HG03575 (cell line): Measurements from ENCODE around the gene PROCA1.

Experiments used
- ATAC-seq: cut with Tn5 transposase; IDR thresholded peaks from one replicate; pipeline ENCODE4 v1.9.1; 2021; ENCODE audit not compliant: unreplicated experiment, insufficient number of reproducible peaks, low FRiP score; ENCODE audit errors: extremely low read depth

PROCA1 gene, protein sequence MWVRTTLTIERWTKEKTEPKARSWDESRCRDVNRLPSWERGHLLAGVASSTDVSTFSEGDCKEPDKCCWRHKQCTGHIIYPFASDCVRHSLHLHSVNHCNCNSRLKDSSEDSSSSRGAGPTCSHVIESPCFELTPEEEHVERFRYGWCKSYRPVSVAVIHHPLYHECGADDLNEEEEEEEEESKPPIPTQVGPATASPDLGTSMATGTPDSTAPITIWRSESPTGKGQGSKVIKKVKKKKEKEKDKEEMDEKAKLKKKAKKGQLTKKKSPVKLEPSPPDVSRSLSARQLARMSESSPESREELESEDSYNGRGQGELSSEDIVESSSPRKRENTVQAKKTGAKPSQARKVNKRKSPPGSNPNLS

DNA sequence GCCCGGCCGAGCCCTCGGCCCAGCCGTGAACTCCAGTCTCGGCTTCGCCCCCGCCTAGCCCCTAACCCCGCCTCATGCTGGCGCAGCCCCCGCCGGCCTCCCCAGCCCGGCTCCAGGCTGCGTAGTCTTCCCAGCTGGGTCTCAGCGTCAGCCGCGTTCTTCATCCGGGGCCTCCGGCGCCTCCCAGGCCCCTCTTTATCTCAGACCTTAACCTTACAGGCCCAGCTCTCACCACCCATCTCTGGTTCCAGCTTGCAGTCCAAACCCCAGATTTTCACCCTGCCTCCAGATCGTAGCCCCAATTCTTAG, at the start of gene PROCA1:
PROCA1 (minus strand) TSS at position 166 of the 309 bp plus-strand sequence. CDS start 228 bp downstream, outside the sequence.
- no peak for ATAC-seq

DNA sequence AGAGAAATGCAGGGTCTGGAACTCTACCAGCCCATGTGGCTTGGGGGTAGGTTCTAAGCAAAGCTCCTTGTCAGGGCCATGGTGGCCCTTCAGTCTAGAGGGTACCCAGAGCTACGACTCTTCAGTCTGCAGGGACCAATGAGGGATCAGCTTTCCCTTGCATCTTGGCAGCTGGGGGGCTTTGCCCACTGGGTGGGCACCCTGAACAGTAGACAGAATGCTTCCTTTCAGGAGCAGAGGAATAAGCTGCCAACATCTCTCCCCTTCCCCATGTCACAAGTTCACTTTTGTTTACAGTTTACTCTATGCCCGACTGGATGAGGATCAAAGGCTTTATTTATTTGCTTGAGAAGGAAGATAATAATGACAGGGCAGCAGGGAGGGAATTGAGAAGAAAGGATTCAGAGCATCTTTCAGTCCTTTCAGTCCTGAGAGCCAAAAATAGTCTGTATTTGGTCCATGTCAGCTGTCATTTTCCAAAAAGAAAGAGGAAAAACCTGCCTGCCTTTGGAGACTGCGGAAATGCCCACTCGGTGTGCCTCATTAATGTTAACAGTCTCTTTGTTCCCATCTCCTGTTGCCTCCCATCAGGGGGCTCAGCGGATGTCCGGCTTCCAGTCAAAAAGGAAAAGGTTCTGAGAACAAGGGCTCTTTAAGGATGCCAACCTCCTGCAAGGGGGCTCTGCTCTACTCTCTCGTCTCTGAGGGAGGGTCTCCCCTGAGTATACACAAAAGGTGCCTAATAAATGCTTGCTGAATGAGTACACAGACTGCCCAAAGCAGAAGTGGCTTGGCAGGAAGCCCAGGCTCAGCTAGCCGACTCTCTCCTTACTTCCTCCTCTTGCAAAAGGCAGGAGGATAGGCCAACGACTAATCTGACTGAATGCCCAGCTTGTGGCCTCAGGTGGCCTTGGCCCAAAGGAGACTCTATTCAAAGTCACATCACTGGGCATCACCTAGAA, 49.2 kb upstream of the PROCA1 start:
- no peak for ATAC-seq

DNA sequence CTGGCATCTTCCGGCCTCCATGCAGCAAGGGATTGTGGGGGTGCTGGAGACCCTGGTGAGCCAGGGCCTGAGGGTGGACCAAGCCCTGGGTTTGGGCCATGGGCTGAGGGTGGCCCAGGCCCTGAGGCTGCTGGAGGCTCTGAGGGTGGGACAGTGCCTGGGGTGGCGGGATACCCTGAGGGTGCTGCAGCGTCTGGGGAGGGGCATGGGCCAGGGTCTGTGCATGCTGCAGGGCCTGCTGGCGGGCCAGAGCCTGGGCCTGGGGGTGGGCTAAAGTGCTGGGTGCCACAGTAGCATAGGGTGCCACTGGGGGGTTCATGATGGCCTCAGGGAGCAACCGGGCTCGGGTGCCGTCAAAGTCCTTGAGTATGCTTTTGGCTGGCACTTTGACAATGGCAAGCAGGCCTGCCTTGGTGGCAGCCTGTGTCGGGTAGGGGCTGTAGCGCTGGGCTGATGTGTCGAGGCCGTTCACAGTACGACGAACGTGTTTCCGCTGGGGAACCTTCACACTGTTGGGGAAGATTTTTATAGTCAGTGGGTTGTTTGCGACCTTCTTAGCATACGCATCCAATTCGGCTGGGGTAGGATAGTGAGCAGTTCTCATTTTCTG, 47.7 kb upstream of the PROCA1 start:
- no peak for ATAC-seq

DNA sequence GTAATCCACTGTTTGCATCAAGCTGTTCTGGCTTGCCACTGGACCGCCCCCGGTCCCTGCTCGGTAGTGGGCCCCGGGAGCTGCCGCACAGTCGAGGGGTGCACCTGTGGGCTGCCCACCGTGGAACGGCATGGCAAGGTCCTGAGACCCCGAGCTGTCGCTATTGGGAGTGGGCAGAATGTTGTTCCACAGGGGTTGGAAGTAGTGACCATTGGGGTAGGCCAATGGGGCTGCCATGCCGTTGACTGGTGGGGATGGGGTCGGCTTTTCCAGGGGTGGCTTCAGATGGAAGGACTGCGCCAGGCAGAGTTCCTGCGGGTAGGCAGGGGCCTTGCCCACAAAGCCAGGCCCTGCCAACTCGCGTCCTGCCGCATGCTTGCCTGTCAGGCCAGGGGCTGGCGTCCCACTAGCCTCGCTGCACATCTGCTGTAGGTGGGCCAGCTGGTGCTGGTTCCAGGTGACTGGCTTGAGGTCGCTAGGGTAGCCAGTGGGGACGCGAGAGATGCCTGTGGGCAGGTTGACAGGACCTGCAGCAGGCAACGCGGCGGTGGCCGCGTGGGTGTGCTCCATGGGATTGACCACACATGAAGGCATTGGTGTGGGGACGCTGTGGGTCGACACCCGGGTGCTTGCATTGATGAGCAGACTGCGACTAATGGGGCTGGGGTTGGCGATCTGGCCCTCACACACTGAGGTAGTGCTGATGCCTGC, 46.9 kb upstream of the PROCA1 start:
- no peak for ATAC-seq

DNA sequence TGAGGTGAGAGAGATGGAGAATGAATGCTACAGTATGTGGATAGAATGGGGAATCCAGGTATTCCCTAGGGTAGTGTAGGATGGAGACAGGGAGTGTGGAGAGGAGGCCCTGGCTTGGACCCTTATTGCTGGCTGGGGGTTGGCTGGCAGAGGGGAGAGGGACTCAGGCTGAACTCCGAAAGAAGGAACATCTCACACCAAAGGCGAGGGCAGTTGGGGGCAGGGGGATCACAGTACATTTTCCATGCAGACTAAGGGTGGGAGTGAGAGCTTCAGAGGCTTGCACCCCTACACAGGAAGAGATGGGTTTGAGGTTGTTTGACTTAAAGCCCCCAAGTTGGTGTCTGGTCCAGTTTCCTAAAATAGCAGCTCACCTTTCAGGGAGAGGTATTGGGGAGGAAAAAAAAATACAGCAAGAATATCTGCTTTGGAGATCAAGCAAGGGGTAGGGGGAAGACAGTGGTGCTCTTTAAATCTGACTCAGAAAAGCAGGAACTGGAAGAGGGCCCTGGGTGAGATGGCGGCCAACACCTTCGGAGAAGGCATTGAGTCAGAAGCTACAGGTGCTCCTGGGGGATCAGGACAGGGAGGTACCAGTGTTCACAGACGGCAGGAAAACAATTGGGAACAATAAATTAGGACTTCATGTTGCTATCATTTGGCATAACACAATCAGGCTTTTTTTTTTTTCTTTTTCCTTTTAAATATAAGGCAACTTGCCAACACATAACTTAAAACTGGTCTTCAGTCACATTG, 44.5 kb upstream of the PROCA1 start:
- no peak for ATAC-seq

DNA sequence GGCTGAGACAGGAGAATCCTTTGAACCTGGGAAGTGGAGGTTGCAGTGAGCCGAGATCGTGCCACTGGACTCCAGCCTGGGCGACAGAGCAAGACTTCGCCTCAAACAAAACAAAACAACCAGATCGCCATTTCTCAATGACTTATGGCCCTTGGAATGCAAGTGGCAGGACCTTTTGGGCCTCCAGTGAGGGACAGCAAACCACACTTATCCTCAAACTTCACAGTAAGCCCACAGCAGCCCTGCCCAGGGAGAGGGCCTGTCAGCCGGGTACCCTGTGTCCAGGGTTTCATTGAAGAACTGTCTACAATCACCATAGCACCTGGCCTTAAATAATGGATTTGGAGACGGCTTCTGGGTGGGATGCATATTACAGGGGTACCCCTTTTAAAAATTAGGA, 43.8 kb upstream of the PROCA1 start:
- no peak for ATAC-seq

DNA sequence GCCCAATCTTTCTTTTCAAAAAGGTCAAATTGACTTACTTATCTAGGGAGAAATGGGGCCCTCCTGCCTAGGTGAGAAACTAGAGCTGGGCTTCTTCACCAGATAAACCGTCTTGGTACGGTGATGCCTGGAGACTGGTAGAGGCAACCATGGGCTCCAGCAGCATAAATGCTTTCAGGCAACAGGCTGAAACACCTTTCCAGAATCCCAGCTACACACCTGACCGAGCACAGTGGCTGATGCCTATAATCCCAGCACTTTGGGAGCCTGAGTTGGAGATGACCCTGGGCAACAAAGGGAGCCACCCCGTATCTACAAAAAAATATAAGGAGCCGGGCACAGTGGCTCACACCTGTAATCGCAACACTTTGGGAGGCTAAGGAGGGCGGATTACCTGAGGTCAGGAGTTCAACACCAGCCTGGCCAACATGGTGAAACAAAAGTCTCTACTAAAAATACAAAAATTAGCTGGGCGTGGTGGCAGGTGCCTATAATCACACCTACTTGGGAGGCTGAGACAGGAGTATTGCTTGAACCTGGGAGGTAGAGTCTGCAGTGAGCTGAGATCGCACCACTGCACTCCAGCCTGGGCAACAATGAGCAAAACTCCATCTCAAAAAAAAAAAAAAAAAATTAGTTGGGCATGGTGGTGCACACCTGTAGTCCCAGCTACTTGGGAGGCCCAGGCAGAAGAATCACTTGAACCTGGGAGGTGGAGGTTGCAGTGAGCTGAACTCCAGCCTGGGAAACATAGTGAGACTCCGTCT, 40.1 kb upstream of the PROCA1 start:
- ATAC-seq = no peak

DNA sequence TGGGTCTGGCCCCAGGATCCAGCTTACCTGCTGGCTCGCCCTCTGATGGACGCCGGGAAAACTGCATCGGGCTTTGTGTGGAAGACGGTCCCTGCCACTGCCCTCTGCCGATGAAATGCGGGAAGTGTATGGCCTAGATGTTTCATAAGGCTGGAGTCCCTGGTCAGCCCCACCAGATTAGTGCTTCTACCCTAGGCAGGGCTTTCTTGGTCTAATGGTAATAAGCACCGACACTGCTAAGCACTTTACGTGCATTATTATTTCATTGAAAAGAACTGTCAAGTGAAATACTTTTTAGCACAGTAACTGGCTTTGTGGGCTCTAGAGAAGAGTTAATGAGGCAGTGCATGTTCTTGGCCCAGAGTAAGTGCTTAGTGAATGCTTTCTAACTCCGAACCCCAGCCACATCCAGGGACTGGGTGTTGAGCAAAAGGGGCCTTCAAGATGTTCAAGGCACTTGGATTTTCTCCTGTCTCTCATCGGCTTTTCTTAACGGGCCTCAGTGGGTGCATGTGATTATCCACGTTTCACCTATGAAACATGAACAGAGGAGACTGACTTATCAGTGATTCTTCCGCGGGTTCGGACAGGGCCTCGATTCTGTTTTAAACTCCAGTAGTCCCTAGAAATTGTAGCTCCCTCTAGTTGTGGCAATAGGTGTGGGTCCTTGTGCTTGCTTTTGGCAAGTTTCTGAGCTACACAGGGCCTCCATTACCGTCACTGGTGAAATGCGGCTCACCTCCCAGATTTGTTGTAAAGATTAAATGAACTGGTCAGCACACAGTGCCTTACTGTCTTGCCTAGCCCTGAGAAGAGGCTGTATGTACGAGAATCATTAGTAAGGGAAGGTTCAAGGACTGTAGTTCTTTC, 38.7 kb upstream of the PROCA1 start:
- ATAC-seq = no peak

DNA sequence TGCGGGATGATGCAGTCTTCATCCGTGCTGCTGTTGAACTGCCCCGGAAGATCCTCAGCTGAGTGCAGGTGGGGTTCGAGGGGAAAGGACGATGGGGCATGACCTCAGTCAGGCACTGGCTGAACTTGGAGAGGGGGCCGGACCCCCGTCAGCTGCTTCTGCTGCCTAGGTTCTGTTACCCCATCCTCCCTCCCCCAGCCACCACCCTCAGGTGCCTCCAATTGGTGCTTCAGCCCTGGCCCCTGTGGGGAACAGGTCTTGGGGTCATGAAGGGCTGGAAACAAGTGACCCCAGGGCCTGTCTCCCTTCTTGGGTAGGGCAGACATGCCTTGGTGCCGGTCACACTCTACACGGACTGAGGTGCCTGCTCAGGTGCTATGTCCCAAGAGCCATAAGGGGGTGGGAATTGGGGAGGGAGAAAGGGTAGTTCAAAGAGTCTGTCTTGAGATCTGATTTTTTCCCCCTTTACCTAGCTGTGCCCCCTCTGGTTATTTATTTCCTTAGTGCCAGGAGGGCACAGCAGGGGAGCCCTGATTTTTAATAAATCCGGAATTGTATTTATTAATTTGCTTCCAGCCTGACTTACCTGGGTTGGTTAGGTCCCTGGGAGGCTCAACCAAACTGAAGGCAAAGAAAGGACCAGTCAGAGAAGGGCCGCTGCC, 38.0 kb upstream of the PROCA1 start:
- no peak for ATAC-seq

DNA sequence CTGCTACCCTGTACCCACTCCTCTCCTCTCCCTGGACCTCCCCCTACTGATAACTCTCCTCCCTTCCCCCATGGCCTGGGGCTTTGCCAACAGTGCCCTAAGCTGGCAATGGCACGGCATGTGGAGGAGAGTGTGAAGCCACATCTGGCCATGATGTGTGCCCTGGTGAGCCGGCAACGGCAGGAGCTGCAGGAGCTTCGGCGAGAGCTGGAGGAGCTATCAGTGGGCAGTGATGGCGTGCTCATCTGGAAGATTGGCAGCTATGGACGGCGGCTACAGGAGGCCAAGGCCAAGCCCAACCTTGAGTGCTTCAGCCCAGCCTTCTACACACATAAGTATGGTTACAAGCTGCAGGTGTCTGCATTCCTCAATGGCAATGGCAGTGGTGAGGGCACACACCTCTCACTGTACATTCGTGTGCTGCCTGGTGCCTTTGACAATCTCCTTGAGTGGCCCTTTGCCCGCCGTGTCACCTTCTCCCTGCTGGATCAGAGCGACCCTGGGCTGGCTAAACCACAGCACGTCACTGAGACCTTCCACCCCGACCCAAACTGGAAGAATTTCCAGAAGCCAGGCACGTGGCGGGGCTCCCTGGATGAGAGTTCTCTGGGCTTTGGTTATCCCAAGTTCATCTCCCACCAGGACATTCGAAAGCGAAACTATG, 37.3 kb upstream of the PROCA1 start:
- ATAC-seq = no peak

DNA sequence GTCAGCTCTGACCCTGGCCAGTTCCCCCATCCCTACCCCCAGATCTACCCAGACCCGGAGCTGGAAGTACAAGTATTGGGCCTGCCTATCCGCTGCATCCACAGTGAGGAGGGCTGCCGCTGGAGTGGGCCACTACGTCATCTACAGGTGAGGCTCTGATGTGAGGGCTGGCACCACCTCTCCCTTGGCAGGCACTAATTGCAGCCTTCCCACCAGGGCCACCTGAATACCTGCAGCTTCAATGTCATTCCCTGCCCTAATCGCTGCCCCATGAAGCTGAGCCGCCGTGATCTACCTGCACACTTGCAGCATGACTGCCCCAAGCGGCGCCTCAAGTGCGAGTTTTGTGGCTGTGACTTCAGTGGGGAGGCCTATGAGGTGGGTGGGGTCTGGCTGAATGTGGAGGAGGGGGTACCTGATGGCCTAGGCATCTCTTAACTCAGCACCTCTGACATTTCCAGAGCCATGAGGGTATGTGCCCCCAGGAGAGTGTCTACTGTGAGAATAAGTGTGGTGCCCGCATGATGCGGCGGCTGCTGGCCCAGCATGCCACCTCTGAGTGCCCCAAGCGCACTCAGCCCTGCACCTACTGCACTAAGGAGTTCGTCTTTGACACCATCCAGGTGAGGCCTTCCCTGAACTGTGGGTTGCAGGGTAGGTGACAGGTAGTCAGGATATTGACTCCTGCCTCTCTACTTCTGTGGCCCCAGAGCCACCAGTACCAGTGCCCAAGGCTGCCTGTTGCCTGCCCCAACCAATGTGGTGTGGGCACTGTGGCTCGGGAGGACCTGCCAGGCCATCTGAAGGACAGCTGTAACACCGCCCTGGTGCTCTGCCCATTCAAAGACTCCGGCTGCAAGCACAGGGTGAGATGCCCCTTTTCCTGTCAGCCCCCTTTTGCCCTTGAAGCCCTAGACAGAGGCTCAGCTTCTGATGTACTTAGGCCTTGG, 36.4 kb upstream of the PROCA1 start:
- ATAC-seq = no peak

DNA sequence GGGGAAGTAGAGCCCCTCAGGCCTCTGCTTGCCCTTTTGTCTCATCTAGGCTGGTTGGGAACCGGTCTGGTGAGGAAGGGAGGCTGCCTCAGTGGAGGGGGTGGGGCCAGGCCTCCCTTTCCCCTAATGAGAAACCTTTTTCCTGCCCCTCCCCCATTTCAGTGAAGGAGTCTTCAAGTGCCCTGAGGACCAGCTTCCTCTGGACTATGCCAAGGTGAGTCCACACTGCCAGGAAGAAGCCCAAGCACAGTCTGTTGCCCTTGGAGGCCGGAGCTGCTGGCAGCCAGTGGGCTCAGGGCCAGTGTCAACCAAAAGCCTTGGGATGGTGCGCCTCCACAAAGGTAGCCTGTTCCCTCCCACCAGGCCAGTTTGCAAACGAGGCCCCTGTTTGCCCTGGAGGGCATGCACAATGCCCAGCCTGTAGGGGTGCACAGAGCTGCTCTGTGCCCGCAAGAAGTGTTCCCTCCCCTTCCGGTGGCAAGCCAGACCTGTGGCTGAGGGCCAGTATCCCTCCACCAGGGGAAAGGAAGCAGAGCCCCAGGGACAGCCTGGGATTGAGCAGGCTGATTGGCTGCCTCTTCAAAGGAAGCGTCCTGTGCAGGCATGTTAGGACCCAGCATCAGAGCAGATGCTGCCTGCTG, 35.5 kb upstream of the PROCA1 start:
- ATAC-seq = no peak

DNA sequence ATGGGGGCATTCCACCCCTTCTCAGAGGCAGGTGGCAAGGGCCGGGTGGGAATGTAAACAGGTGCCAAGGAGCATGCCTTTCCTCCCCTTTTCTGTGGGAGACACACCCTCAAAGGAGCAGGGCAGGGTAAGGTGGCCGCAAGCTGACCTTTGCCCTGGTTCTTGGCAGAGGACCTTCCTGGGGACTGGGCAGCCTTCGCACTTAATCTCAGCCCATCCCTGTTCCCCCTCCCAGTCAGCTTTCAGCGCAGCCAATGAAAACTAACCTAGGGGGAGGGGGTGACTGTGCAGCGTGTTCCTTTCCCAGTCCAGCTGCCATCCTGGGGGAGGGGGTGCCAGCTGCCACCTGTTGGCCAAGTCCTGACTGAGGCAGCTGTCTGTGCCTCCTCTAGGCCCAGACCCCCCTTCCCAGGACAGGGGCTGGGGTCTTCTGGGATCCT, 34.9 kb upstream of the PROCA1 start:
- ATAC-seq = no peak

DNA sequence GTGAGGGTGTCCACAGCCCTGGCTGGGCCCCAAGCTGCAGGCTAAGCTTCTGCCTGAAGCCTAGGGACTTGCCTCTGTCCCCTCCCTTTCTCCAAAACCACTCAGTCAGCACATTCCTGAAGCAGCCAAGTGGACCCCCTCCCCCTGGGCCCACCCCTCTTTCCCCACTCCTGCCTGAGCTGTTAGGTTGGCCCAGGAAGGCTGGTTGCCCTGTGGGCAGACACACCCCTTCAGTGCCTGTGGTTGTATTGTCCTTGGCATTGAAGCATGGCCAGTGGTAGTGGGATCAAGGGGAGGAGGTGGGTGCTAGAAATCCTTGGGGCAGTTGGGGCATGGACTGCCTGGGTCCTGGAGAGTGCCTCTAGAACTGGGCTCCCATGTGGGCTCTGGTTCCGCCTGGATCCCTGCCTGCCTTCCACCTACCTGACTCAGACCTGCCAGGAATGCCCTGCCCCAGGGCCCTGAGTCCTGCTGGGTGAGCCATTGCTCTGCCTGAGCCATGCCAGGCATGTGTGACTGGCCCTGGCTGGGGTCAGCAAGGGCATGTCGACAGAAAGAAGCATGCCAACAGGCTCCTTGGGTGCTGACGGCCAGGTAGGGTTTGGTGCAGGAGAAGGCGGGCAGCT, 34.2 kb upstream of the PROCA1 start:
- no peak for ATAC-seq
